Neural progenitor cell (in vitro differentiated cells): Measurements from ENCODE around the gene IRGC.

Experiments used
- EZH2 ChIP-seq: fragments of 200-600 bp; sonication (generic); IDR thresholded peaks from 2 replicates; pipeline ENCODE4 v1.6.1; 2017; ENCODE audit warnings: antibody characterized with exemption, mild to moderate bottlenecking, moderate library complexity
- TF ChIP-seq, protein P1 (sequence below): fragments of 200-600 bp; sonication (generic); IDR thresholded peaks from 2 replicates; pipeline ENCODE4 v1.5.1; 2017; ENCODE audit warnings: antibody characterized with exemption, mild to moderate bottlenecking

DNA sequence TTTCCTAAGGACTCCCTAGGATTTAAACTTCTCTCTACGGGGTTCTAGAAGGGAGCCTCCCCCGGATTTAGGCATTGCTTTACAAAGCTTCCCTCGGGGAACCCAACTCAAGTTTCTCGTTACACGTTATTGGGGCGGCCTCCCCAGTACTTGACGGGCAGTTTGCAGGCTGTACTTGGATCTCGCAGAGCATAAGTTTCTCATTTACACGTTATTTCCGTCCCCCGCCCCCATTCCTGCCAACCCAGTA, 38.3 kb downstream of the IRGC start:
- TF ChIP-seq, protein P1, sequence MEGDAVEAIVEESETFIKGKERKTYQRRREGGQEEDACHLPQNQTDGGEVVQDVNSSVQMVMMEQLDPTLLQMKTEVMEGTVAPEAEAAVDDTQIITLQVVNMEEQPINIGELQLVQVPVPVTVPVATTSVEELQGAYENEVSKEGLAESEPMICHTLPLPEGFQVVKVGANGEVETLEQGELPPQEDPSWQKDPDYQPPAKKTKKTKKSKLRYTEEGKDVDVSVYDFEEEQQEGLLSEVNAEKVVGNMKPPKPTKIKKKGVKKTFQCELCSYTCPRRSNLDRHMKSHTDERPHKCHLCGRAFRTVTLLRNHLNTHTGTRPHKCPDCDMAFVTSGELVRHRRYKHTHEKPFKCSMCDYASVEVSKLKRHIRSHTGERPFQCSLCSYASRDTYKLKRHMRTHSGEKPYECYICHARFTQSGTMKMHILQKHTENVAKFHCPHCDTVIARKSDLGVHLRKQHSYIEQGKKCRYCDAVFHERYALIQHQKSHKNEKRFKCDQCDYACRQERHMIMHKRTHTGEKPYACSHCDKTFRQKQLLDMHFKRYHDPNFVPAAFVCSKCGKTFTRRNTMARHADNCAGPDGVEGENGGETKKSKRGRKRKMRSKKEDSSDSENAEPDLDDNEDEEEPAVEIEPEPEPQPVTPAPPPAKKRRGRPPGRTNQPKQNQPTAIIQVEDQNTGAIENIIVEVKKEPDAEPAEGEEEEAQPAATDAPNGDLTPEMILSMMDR = no peak
- no peak for TF ChIP-seq EZH2
